HEK293 (cell line): Measurements from ENCODE around the gene CCP110.

Experiments used
- CTCF ChIA-PET: fragments of 350-600 bp; formaldehyde crosslinking; extraction: SDS; loops from one replicate; lab custom pipeline; 2021; ENCODE audit warnings: antibody characterized with exemption; lab: Yijun Ruan, JAX
- POLR2A ChIA-PET: fragments of 300-600 bp; formaldehyde crosslinking; extraction: SDS; loops from one replicate; lab custom pipeline; 2020; ENCODE audit warnings: antibody characterized with exemption, inconsistent platforms; lab: Yijun Ruan, JAX
- H3K27ac ChIP-seq: fragments of 200-500 bp; sonication (Bioruptor generic); 2 replicates; pipeline ENCODE4 v1.5.1; 2014; ENCODE audit warnings: low read depth, low read length, control low read depth, inconsistent platforms; ENCODE audit errors: extremely low read depth
- H3K36me3 ChIP-seq, 2 experiments: fragments of 200-500 bp in 1 of 2; sonication (Bioruptor generic) in 1 of 2; 1 replicate in 1 of 2; 2 replicates in 1 of 2; pipeline ENCODE4 v1.5.1; 2014 to 2017; ENCODE audit warnings: inconsistent platforms in 2 of 2, low read length in 2 of 2; ENCODE audit not compliant: control insufficient read depth in 2 of 2, insufficient read depth in 1 of 2
- H3K4me1 ChIP-seq: fragments of 200-500 bp; sonication (Bioruptor generic); 2 replicates; pipeline ENCODE4 v1.5.1; 2014; ENCODE audit warnings: mild to moderate bottlenecking, low read length, inconsistent platforms; ENCODE audit not compliant: control insufficient read depth, insufficient read depth
- H3K4me3 ChIP-seq: 2 replicates; pipeline ENCODE4 v1.5.1; 2011; ENCODE audit warnings: low read depth, mild to moderate bottlenecking, control low read depth, low read length, moderate library complexity
- H3K9me3 ChIP-seq: fragments of 200-500 bp; sonication (Bioruptor generic); 2 replicates; pipeline ENCODE4 v1.5.1; 2014; ENCODE audit warnings: low read depth, low read length, inconsistent platforms; ENCODE audit not compliant: control insufficient read depth, insufficient read depth
- AEBP2 ChIP-seq: fragments of 450-650 bp; formaldehyde crosslinking; IDR thresholded peaks from 2 replicates; pipeline ENCODE4 v1.5.1; 2016; ENCODE audit warnings: missing biosample characterization, missing genetic modification characterization, borderline replicate concordance
- ATF2 ChIP-seq: fragments of 450-650 bp; formaldehyde crosslinking; IDR thresholded peaks from 2 replicates; pipeline ENCODE4 v1.5.1; 2016; ENCODE audit warnings: missing biosample characterization, missing genetic modification characterization, low read depth
- BCL6B ChIP-seq: fragments of 450-650 bp; formaldehyde crosslinking; IDR thresholded peaks from 2 replicates; pipeline ENCODE4 v1.5.1; 2017; ENCODE audit warnings: missing biosample characterization, missing genetic modification characterization
- CTCF ChIP-seq: fragments of 450-650 bp; formaldehyde crosslinking; IDR thresholded peaks from 2 replicates; pipeline ENCODE4 v1.5.1; 2016; ENCODE audit warnings: missing biosample characterization, missing genetic modification characterization
- EGR2 ChIP-seq: fragments of 450-650 bp; formaldehyde crosslinking; IDR thresholded peaks from 2 replicates; pipeline ENCODE4 v1.5.1; 2016; ENCODE audit warnings: low read depth, missing biosample characterization, missing genetic modification characterization
- GFI1B ChIP-seq: fragments of 450-650 bp; formaldehyde crosslinking; IDR thresholded peaks from 2 replicates; pipeline ENCODE4 v1.5.1; 2016; ENCODE audit warnings: missing biosample characterization, missing genetic modification characterization
- GLIS1 ChIP-seq: fragments of 450-650 bp; formaldehyde crosslinking; IDR thresholded peaks from 2 replicates; pipeline ENCODE4 v1.5.1; 2016; ENCODE audit warnings: missing biosample characterization, missing genetic modification characterization
- GLIS2 ChIP-seq: fragments of 450-650 bp; formaldehyde crosslinking; IDR thresholded peaks from 2 replicates; pipeline ENCODE4 v1.5.1; 2016; ENCODE audit warnings: missing biosample characterization, missing genetic modification characterization
- HOXA7 ChIP-seq: sonication (generic); formaldehyde crosslinking; IDR thresholded peaks from 2 replicates; pipeline ENCODE4 v1.8.1; 2022; ENCODE audit warnings: missing genetic modification reagents, borderline replicate concordance
- KLF16 ChIP-seq: fragments of 450-650 bp; formaldehyde crosslinking; IDR thresholded peaks from 2 replicates; pipeline ENCODE4 v1.5.1; 2017; ENCODE audit warnings: missing biosample characterization, missing genetic modification characterization
- KLF7 ChIP-seq: fragments of 450-650 bp; formaldehyde crosslinking; IDR thresholded peaks from 2 replicates; pipeline ENCODE4 v1.5.1; 2016; ENCODE audit warnings: missing biosample characterization, missing genetic modification characterization, borderline replicate concordance
- KLF8 ChIP-seq: fragments of 450-650 bp; formaldehyde crosslinking; IDR thresholded peaks from 2 replicates; pipeline ENCODE4 v1.5.1; 2016; ENCODE audit warnings: missing biosample characterization, missing genetic modification characterization
- PRDM4 ChIP-seq: fragments of 450-650 bp; formaldehyde crosslinking; IDR thresholded peaks from 2 replicates; pipeline ENCODE4 v1.5.1; 2017; ENCODE audit warnings: missing biosample characterization, missing genetic modification characterization
- SP2 ChIP-seq: fragments of 450-650 bp; formaldehyde crosslinking; IDR thresholded peaks from 2 replicates; pipeline ENCODE4 v1.5.1; 2016; ENCODE audit warnings: missing biosample characterization, missing genetic modification characterization
- ZBTB21 ChIP-seq: fragments of 450-650 bp; formaldehyde crosslinking; IDR thresholded peaks from 2 replicates; pipeline ENCODE4 v1.5.1; 2017; ENCODE audit warnings: missing biosample characterization, missing genetic modification characterization
- ZBTB48 ChIP-seq: fragments of 450-650 bp; formaldehyde crosslinking; IDR thresholded peaks from 2 replicates; pipeline ENCODE4 v1.5.1; 2016; ENCODE audit warnings: missing biosample characterization, missing genetic modification characterization
- ZNF362 ChIP-seq: fragments of 450-650 bp; formaldehyde crosslinking; IDR thresholded peaks from 2 replicates; pipeline ENCODE4 v1.5.1; 2016; ENCODE audit warnings: missing biosample characterization, missing genetic modification characterization
- ZNF426 ChIP-seq: fragments of 450-650 bp; formaldehyde crosslinking; IDR thresholded peaks from 2 replicates; pipeline ENCODE4 v1.5.1; 2017; ENCODE audit warnings: missing biosample characterization, missing genetic modification characterization, mild to moderate bottlenecking, inconsistent platforms, moderate library complexity
- ZNF529 ChIP-seq: fragments of 450-650 bp; formaldehyde crosslinking; IDR thresholded peaks from 2 replicates; pipeline ENCODE4 v1.5.1; 2017; ENCODE audit warnings: missing genetic modification characterization, missing biosample characterization; ENCODE audit not compliant: insufficient replicate concordance
- ZNF558 ChIP-seq: fragments of 450-650 bp; formaldehyde crosslinking; IDR thresholded peaks from 2 replicates; pipeline ENCODE4 v1.5.1; 2016; ENCODE audit warnings: missing biosample characterization, missing genetic modification characterization
- ZNF658 ChIP-seq: fragments of 450-650 bp; formaldehyde crosslinking; IDR thresholded peaks from 2 replicates; pipeline ENCODE4; 2016; ENCODE audit warnings: missing biosample characterization, missing genetic modification characterization
- ZNF692 ChIP-seq: fragments of 450-650 bp; formaldehyde crosslinking; IDR thresholded peaks from 2 replicates; pipeline ENCODE4 v1.5.1; 2016; ENCODE audit warnings: missing biosample characterization, missing genetic modification characterization
- ZSCAN4 ChIP-seq: fragments of 450-650 bp; formaldehyde crosslinking; IDR thresholded peaks from 2 replicates; pipeline ENCODE4 v1.5.1; 2017; ENCODE audit warnings: missing biosample characterization, missing genetic modification characterization

Gene CCP110

GRCh38 chr16:19486750-19487325 is 36.9 kb upstream of the CCP110 start:
- Histone ChIP-seq H3K4me3 (no peak overlapping the region), H3K36me3 (no peaks in the 10 kb centered on the region), H3K4me1 (no peaks in the 10 kb centered on the region), H3K9me3 (no peaks in the 10 kb centered on the region), H3K27ac (no peak overlapping the region)
- ChIA-PET CTCF (interaction anchor here (0.9 kb wide), 1 partner anchor 813 kb away, joined by 4 read pairs; no protein-coding TSS in a partner anchor), POLR2A (no interaction called here)
- TF ChIP-seq CTCF (tag by site-specific recombination) (no peak), ZNF426 (tag by site-specific recombination) (no peak), KLF16 (no peak), ATF2 (tag by site-specific recombination) (no peak), ZNF362 (tag by site-specific recombination) (no peak), ZNF658 (tag by site-specific recombination) (no peak), KLF8 (tag by site-specific recombination) (no peak), BCL6B (tag by site-specific recombination) (no peak), SP2 (tag by site-specific recombination) (no peak), GFI1B (no peak), ZNF558 (tag by site-specific recombination) (no peak), GLIS2 (no peak)

- no peaks in the 10 kb centered on the region for H3K4me1 ChIP-seq
- POLR2A ChIA-PET: no interaction called here
- TF ChIP-seq EGR2 (tag by site-specific recombination) (no peak), HOXA7 (CRISPR knock-in tag) (no peak), ZBTB48 (tag by site-specific recombination) (no peak), ZBTB21 (no peak), ZNF529 (no peak), ZSCAN4 (tag by site-specific recombination) (no peak), PRDM4 (tag by site-specific recombination) (no peak), AEBP2 (no peak), ZNF692 (tag by site-specific recombination) (no peak), GLIS1 (no peak), KLF7 (tag by site-specific recombination) (no peak)
Measured at GRCh38 chr16:19488213-19488640, 35.5 kb upstream of the CCP110 start.

More at GRCh38 chr16:19488213-19488640, 35.5 kb upstream of the CCP110 start:
- Histone ChIP-seq H3K4me3 (no peak overlapping the region), H3K27ac (no peak overlapping the region), H3K36me3 (no peaks in the 10 kb centered on the region), H3K9me3 (no peaks in the 10 kb centered on the region)
- CTCF ChIA-PET: interaction anchor here (0.6 to 1.3 kb wide), 3 partner anchors 9 to 404 kb away, joined by 3 to 4 read pairs (median 3); no protein-coding TSS in a partner anchor
